Choroid plexus epithelial cell (primary cell): ENCODE measurements around the gene IL36RN.
"Not testable (repeated sequence)": the region's sequence is repeated elsewhere in the genome, so short reads cannot be mapped to it uniquely, and the experiment has no call there.

Experiments used
- DNase-seq: peaks from one replicate; pipeline ENCODE4 v3.0.0-alpha.2; 2010; ENCODE audit warnings: low read depth
- H3K4me3 ChIP-seq: 2 replicates; pipeline ENCODE4 v1.5.1; 2011; ENCODE audit warnings: low read depth, mild to moderate bottlenecking, control low read depth, low read length, moderate library complexity
- TF ChIP-seq, protein P1 (sequence below): conservative IDR thresholded peaks from 2 replicates; pipeline ENCODE4 v1.5.1; 2011; ENCODE audit warnings: low read depth, mild to moderate bottlenecking, control low read depth, inconsistent platforms, low read length, moderate library complexity

IL36RN gene

DNA sequence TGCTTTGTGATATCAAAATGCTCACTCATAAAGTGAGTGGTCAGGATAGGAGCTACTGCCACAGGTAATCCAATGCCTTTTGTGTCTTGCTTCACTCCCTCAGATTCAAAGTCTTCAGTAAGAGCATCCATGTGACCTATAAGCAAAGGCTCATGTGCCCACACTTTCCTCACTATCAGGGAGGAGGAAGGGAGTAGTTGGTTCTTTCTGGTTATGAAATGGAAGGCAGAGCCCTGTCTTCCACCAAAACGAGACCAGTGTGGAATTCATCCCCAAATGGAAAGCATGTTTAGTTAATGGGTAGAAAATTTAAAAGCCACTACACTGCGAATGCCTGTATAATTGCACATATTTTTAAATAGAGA, 34.6 kb downstream of the IL36RN start:
- DNase-seq, result no peak
- no peak overlapping the region for H3K4me3 ChIP-seq
- TF ChIP-seq, protein P1, sequence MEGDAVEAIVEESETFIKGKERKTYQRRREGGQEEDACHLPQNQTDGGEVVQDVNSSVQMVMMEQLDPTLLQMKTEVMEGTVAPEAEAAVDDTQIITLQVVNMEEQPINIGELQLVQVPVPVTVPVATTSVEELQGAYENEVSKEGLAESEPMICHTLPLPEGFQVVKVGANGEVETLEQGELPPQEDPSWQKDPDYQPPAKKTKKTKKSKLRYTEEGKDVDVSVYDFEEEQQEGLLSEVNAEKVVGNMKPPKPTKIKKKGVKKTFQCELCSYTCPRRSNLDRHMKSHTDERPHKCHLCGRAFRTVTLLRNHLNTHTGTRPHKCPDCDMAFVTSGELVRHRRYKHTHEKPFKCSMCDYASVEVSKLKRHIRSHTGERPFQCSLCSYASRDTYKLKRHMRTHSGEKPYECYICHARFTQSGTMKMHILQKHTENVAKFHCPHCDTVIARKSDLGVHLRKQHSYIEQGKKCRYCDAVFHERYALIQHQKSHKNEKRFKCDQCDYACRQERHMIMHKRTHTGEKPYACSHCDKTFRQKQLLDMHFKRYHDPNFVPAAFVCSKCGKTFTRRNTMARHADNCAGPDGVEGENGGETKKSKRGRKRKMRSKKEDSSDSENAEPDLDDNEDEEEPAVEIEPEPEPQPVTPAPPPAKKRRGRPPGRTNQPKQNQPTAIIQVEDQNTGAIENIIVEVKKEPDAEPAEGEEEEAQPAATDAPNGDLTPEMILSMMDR, result no peak

DNA sequence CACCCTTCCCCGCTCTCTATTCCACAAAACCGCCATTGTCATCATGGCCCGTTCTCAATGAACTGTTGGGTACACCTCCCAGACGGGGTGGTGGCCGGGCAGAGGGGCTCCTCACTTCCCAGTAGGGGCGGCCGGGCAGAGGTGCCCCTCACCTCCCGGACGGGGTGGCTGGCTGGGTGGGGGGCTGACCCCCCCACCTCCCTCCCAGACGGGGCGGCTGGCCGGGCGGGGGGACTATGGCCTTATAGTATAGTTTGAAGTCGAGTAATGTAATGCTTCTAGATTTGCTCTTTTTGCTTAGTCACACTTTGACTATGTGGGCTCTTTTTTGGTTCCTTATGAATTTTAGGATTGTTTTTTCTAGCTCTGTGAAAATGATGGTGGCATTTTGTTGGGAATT, 37.3 kb downstream of the IL36RN start:
- H3K4me3 ChIP-seq, DNase-seq: not testable (repeated sequence)

DNA sequence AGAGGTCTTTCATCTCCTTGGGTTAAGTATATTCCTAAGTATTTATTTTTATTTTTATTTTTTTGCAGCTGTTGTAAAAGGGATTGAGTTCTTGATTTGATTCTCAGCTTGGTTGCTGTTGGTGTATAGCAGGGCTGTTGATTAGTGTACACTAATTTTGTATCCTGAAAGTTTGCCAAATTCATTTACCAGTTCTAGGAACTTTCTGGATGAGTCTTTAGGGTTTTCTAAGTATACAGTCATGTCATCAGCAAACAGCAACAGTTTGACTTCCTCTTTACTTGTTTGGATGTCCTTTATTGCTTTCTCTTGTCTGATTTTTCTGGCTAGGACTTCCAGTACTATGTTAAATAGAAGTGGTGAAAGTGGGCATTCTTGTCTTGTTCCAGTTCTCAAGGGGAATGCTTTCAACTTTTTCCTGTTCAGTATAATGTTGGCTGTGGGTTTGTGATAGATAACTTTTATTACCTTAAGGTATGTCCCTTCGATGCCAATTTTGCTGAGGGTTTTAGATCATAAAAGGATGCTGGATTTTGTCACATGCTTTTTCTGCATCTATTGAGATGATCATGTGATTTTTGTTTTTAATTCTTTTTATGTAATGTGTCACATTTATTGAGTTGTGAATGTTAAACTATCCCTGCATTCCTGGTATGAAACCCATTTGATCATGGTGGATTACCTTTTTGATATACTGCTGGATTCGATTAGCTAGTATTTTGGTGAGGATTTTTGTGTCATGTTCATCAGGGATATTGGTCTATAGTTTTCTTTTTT, 38.0 kb downstream of the IL36RN start:
- DNase-seq, H3K4me3 ChIP-seq: not testable (repeated sequence)

DNA sequence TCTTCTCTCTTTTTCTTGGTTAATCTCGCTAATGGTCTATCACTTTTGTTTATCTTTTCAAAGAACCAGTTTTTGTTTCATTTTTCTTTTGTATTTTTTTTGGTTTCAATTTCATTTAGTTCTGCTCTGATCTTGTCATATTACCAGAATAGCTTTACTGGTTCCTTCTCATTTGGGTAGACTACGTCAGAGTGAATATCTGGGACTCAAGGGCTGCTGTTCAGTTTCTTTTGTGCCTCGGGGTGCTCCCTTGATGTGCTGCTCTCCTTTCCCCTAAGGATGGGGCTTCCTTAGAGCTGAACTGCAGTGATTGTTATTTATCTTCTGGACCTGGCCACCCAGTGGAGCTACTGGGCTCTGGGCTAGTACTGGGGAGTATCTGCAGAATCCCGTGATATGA, 39.0 kb downstream of the IL36RN start:
- no peak overlapping the region for H3K4me3 ChIP-seq
- DNase-seq, result no peak
- TF ChIP-seq, protein P1, result no peak

- TF ChIP-seq, protein P1, result no peak
- no peak overlapping the region for H3K4me3 ChIP-seq
- no peak for DNase-seq
Measured at GRCh38 chr2:113098532-113098931, 39.5 kb downstream of the IL36RN start.

DNA sequence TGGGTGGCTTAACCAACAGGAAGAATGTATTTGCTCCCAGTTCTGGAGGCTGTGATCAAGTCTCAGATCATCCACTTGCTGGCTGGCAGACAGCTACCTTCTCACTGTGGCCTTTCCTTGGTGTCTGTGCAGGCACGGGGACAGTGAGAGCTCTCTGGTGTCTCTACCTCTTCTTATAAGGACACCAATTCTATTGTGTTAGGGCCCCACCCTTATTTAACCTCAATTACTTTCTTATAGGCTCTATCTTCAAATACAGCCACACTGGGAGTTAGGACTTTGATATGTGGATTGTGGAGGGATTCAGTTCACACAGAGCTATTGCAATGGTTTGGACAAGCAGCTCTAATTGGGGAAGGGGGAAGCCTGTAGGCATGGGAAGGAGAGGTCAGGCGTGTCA, 43.1 kb downstream of the IL36RN start:
- DNase-seq, result no peak
- TF ChIP-seq, protein P1, result no peak
- no peak overlapping the region for H3K4me3 ChIP-seq

DNA sequence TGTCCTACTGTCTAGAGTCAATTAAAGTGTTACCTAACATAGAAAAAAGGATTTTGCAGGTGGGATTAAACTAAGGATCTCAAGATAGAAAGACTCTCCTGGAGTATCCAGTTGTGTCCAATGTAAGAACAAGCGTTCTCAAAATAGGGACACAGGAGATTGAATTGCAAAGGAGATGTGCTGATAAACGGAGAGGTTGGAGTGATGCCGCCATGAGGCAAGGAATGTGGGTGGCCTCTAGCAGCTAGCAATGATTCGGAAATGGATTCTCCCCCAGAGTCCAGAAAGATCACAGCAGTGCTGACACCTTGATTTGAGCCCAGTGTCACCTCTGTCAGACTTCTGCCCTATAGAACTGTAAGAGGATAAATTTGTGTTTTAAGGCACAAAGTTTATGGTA, 44.3 kb downstream of the IL36RN start:
- H3K4me3 ChIP-seq, result no peak overlapping the region
- TF ChIP-seq, protein P1, result no peak
- DNase-seq, result no peak

GRCh38 chr2:113104054-113104611, 45.1 kb downstream of the IL36RN start:
- TF ChIP-seq, protein P1, result no peak
- no peak overlapping the region for H3K4me3 ChIP-seq
- DNase-seq, result no peak
